SK-N-MC (cell line): ENCODE results near the gene SH3PXD2A.

Experiments used
- EZH2 ChIP-seq: fragments of 200-600 bp; sonication (generic); IDR thresholded peaks from one replicate; pipeline ENCODE4 v1.6.1; 2017; ENCODE audit warnings: antibody characterized with exemption
- POLR2AphosphoS5 ChIP-seq: IDR thresholded peaks from 2 replicates; pipeline ENCODE4 v1.6.1; 2012; ENCODE audit warnings: mild to moderate bottlenecking, low read depth, low read length, borderline replicate concordance

GRCh38 chr10:103836861-103837260, 18.5 kb downstream of the SH3PXD2A start:
- TF ChIP-seq POLR2AphosphoS5 (no peak), EZH2 (no peak)
